Lung (tissue), 12 donors: ENCODE results near the gene FBRSL1. TPM values are rescaled to one million over a fixed set of nuclear protein-coding genes. Genes with fewer than 3 reads are reported as not detected.

Experiments
- ATAC-seq: fragments of 200-7000 bp; cut with Tn5 transposase; one replicate; pipeline ENCODE4 v1.9.1; 2020; ENCODE audit warnings: moderate number of reproducible peaks; ENCODE audit not compliant: insufficient read depth, low FRiP score
- DNase-seq, 3 donors: peaks; one replicate each; pipeline ENCODE4 v3.0.0-alpha.2; 2013 to 2017
- H3K27ac ChIP-seq, 2 donors: one replicate each; pipeline ENCODE4 v1.5.1; 2013; ENCODE audit warnings: mild to moderate bottlenecking in 2 of 2, moderate library complexity in 2 of 2, control low read depth in 1 of 2, inconsistent platforms in 1 of 2, low read depth in 1 of 2, low read length in 1 of 2
- H3K27me3 ChIP-seq, 3 donors: one replicate each; pipeline ENCODE4 v1.5.1; 2013; ENCODE audit warnings: low read length in 2 of 3; ENCODE audit not compliant: control insufficient read depth in 3 of 3, insufficient read depth in 3 of 3
- H3K36me3 ChIP-seq, 4 donors: one replicate each; pipeline ENCODE4 v1.5.1; 2013; ENCODE audit warnings: low read length in 4 of 4, mild to moderate bottlenecking in 1 of 4, moderate library complexity in 1 of 4; ENCODE audit not compliant: control insufficient read depth in 4 of 4, insufficient read depth in 4 of 4
- H3K4me1 ChIP-seq, 5 donors: one replicate each; pipeline ENCODE4 v1.5.1; 2013; ENCODE audit warnings: low read length in 5 of 5, mild to moderate bottlenecking in 2 of 5, moderate library complexity in 1 of 5; ENCODE audit not compliant: control insufficient read depth in 5 of 5, insufficient read depth in 5 of 5
- H3K4me3 ChIP-seq: one replicate; pipeline ENCODE4 v1.5.1; 2013; ENCODE audit warnings: mild to moderate bottlenecking, control low read depth, moderate library complexity
- H3K9ac ChIP-seq, 2 donors: one replicate each; pipeline ENCODE4 v1.5.1; 2013; ENCODE audit warnings: low read length in 2 of 2, control low read depth in 1 of 2; ENCODE audit not compliant: insufficient read depth in 1 of 2
- H3K9me3 ChIP-seq, 4 donors: one replicate each; pipeline ENCODE4 v1.5.1; 2013; ENCODE audit warnings: low read length in 3 of 4, mild to moderate bottlenecking in 1 of 4, moderate library complexity in 1 of 4; ENCODE audit not compliant: control insufficient read depth in 4 of 4, insufficient read depth in 3 of 4
- WGBS, 2 donors: extraction: QIAGEN DNeasy Blood & Tissue Kit; methylation state at CpG; one replicate each; pipeline ENCODE4 v1.1.7; 2013; 5-methylcytosine and 5-hydroxymethylcytosine counted together
- polyA plus RNA-seq, 2 donors: library from polyadenylated mRNA; stranded (reverse); fragments of 200-250 nt; gene quantifications; one replicate each; pipeline ENCODE4 v1.2.1, GENCODE V29; 2013
- total RNA-seq, 2 donors: library from RNA; depleted of rRNA in 1 of 2; stranded (reverse); fragments of >200 nt in 1 of 2; gene quantifications; one replicate each; pipeline ENCODE4 v1.2.1, GENCODE V29; 2014 to 2021
- TF ChIP-seq, protein P1 (sequence below): IDR thresholded peaks from 2 replicates; pipeline ENCODE4 v1.5.1; 2012; ENCODE audit warnings: mild to moderate bottlenecking; ENCODE audit errors: control extremely low read depth, extremely low read depth
- donor health status: control.
- donor health status: control.
- donor health status: Bipolar disorder and iron deficiency.
- donor health status: healthy.
- donor health status: DM: yes; HTN: yes; CAD: no.

The FBRSL1 gene
- total and polyA plus RNA-seq, 4 donors, result 10.6 to 56.9 (median 22.3) TPM

DNA sequence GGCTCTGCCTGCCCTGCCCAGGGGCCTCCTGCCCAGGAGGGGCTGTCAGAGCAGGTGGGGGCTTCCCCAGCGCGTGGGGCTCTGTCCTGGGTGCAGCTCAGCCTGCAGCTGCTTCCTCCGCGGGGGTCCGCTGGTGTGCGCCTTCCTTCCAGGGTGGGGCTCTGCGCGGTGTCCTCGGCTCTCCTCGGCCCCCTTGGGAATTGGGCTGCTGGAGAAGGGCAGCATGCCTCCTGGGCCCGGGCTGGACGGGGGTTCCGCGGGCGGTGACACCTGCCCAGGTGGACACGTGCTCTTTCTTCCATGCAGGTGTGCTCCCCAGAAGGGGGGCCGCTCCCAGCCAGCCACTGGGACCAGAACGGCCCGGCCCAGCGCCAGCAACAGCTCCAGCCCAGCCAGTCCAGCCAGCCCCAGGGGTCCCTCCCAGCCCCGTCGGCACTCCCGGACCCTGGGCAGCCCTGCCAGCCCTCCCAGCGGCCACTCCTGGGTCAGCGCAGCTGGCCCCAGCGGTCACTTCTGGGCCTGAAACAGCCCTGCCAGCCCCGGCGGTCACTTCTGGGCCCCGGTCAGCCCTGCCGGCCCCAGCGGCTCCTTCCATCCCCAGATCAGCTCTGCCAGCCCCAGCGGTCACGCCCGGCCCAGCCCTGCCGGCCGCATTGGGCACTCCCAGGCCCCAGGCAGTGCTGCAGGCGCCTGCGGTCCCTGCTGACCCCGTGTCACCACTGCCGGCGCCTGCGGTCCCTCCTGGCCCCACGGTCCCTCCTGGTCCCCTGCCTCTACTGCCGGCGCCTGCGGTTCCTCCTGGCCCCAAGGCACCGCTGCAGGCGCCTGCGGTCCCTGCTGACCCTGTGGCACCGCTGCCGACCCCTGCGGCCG lies 19.1 kb downstream of the FBRSL1 start:
- no peaks in the 10 kb centered on the region for H3K27me3 ChIP-seq
- no peak overlapping the region for H3K9ac ChIP-seq
- H3K36me3 ChIP-seq, result peaks cover 0 to 48% (median 7%) of the 10 kb centered on the region in 4 donors
- TF ChIP-seq, protein P1, sequence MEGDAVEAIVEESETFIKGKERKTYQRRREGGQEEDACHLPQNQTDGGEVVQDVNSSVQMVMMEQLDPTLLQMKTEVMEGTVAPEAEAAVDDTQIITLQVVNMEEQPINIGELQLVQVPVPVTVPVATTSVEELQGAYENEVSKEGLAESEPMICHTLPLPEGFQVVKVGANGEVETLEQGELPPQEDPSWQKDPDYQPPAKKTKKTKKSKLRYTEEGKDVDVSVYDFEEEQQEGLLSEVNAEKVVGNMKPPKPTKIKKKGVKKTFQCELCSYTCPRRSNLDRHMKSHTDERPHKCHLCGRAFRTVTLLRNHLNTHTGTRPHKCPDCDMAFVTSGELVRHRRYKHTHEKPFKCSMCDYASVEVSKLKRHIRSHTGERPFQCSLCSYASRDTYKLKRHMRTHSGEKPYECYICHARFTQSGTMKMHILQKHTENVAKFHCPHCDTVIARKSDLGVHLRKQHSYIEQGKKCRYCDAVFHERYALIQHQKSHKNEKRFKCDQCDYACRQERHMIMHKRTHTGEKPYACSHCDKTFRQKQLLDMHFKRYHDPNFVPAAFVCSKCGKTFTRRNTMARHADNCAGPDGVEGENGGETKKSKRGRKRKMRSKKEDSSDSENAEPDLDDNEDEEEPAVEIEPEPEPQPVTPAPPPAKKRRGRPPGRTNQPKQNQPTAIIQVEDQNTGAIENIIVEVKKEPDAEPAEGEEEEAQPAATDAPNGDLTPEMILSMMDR, result no peak
- no peaks in the 10 kb centered on the region for H3K9me3 ChIP-seq
- WGBS, 2 donors, result 96 to 97% methylated on average over 36 to 53 of the region's 53 CpGs
- ATAC-seq (no peak), DNase-seq (no peak)
- H3K27ac ChIP-seq, result no peak overlapping the region
- peaks cover 11 to 49% (median 28%) of the 10 kb centered on the region in 5 donors for H3K4me1 ChIP-seq
- no peak overlapping the region for H3K4me3 ChIP-seq

DNA sequence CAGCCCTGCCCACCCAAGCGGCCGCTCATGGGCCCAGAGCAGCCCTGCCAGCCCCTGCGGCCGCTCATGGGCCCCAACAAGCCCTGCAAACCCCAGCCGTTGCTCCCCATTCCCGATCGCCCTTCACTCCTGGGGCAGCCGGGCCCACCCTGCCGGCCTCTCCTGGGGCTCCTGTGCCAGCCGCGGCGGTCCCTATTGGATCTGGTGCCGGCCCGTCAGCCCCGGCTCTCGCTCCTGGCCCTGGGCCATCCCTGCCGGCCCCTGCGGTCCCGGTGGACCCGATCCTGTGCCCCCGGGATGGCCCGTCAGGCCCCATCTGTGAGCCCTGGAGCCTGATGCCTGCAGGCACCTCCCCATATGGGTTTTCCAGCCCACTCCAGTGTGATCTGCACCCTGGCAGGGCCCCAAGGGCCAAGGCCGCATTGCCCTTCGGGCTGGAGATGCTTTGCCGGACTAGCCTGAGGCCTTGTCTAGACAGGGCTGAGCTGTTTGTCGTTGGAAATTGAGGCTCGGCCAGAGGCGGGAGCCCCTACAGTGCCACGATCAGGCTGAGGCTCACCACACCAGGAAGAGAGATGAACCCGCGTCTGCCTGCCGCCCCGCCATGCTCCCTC lies 20.3 kb downstream of the FBRSL1 start:
- H3K27me3 ChIP-seq, result no peaks in the 10 kb centered on the region
- H3K9ac ChIP-seq, result no peak overlapping the region
- ATAC-seq (no peak), DNase-seq (no peak)
- TF ChIP-seq, protein P1, result no peak
- H3K4me1 ChIP-seq, result peaks cover 11 to 45% (median 21%) of the 10 kb centered on the region in 5 donors
- H3K4me3 ChIP-seq, result no peak overlapping the region
- peaks cover 0 to 51% (median 7%) of the 10 kb centered on the region in 4 donors for H3K36me3 ChIP-seq
- WGBS, 2 donors, result 93 to 96% methylated on average over 31 to 33 of the region's 33 CpGs
- H3K27ac ChIP-seq, result no peak overlapping the region
- no peaks in the 10 kb centered on the region for H3K9me3 ChIP-seq

DNA sequence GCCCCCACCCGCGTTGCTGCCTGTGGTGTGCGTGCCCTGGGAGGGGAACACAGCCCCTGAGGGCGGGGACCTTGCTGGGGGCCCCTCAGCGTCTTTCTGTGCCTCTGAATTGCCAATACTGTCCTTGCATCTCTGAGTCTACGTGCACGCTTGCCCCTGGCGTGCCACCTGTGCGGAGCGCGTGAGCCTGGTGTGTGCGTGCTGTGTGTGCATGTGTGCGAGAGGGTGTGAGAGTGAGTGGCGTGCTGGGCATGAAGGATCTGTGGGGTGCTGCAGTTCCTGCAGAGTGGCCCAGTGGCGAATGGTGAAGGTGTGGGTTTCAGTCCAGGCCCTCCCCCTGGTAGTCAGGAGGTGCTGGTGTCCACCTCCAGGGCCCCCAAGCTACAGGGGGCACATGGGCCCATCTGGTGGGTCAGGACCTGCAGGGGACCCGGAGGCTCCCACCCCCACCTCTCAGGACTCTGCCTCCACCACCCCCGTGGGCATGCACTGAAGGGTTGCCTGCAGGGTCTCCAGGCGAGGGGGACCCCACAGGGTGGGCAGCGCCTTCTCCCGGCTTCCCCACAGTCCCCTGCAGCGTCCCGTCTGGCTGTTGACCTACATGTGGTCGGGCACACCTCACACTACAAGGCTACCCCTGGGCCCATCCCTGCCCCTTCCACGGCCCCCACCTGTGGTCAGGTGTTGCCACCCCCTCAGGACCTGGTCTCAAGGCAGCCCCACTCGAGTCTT lies 21.0 kb downstream of the FBRSL1 start:
- H3K4me1 ChIP-seq, result peaks cover 9 to 38% (median 14%) of the 10 kb centered on the region in 5 donors
- peaks cover 0 to 51% (median 7%) of the 10 kb centered on the region in 4 donors for H3K36me3 ChIP-seq
- WGBS, 2 donors, result 96 to 97% methylated on average over 24 to 25 of the region's 25 CpGs

More for the DNA sequence above, 21.0 kb downstream of the FBRSL1 start:
- TF ChIP-seq, protein P1, result no peak
- Histone ChIP-seq H3K9me3 (no peaks in the 10 kb centered on the region), H3K9ac (no peak overlapping the region), H3K4me3 (no peak overlapping the region), H3K27me3 (no peaks in the 10 kb centered on the region), H3K27ac (no peak overlapping the region)
- ATAC-seq (no peak), DNase-seq (no peak)
